Neural progenitor cell (in vitro differentiated cells): ENCODE measurements around the gene CHAC1. TPM values are rescaled to one million over a fixed set of nuclear protein-coding genes. Genes with fewer than 3 reads are reported as not detected.

Source experiments
- DNase-seq: peaks from one replicate; pipeline ENCODE4 v3.0.0-alpha.2; 2016; ENCODE audit warnings: low spot score
- H2AFZ ChIP-seq: fragments of 200-600 bp; sonication (generic); replicated peaks from 2 replicates; pipeline ENCODE4 v1.6.1; 2016; ENCODE audit warnings: antibody characterized with exemption
- H3F3A ChIP-seq: fragments of 200-600 bp; sonication (generic); 2 replicates; pipeline ENCODE4 v1.6.1; 2016; ENCODE audit warnings: antibody characterized with exemption, low read depth
- H3K27ac ChIP-seq: fragments of 200-600 bp; sonication (generic); 2 replicates; pipeline ENCODE4 v1.5.1; 2016; ENCODE audit warnings: mild to moderate bottlenecking
- H3K27me3 ChIP-seq: fragments of 200-600 bp; sonication (generic); 2 replicates; pipeline ENCODE4 v1.6.1; 2016; ENCODE audit warnings: mild to moderate bottlenecking, moderate library complexity
- H3K36me3 ChIP-seq: fragments of 200-600 bp; sonication (generic); 2 replicates; pipeline ENCODE4 v1.5.1; 2016
- H3K4me1 ChIP-seq: fragments of 200-600 bp; sonication (generic); 2 replicates; pipeline ENCODE4 v1.6.1; 2016; ENCODE audit warnings: mixed run types
- H3K4me2 ChIP-seq: fragments of 200-600 bp; sonication (generic); 2 replicates; pipeline ENCODE4 v1.6.1; 2016
- H3K4me3 ChIP-seq: fragments of 200-600 bp; sonication (generic); 2 replicates; pipeline ENCODE4 v1.5.1; 2016
- H3K79me2 ChIP-seq: fragments of 200-600 bp; sonication (generic); 2 replicates; pipeline ENCODE4 v1.6.1; 2016; ENCODE audit warnings: low read depth
- H3K9ac ChIP-seq: fragments of 200-600 bp; sonication (generic); 2 replicates; pipeline ENCODE4 v1.6.1; 2016
- H3K9me3 ChIP-seq: fragments of 200-600 bp; sonication (generic); 2 replicates; pipeline ENCODE4 v1.5.1; 2016; ENCODE audit warnings: low read depth
- H4K20me1 ChIP-seq: fragments of 200-600 bp; sonication (generic); 2 replicates; pipeline ENCODE4 v1.6.1; 2016; ENCODE audit warnings: low read depth
- H3K27ac Mint-ChIP-seq: 3 replicates; pipeline ENCODE4 v1.8.0; 2021; ENCODE audit warnings: mixed read lengths
- H3K27me3 Mint-ChIP-seq: 2 replicates; pipeline ENCODE4 v1.8.0; 2022; ENCODE audit warnings: low read depth, mild to moderate bottlenecking, inconsistent platforms, moderate library complexity, mixed read lengths; ENCODE audit not compliant: insufficient read depth
- H3K36me3 Mint-ChIP-seq: 3 replicates; pipeline ENCODE4 v1.8.0; 2021; ENCODE audit warnings: mixed read lengths
- H3K4me1 Mint-ChIP-seq: 3 replicates; pipeline ENCODE4 v1.8.0; 2021; ENCODE audit warnings: mixed read lengths
- H3K4me3 Mint-ChIP-seq: 3 replicates; pipeline ENCODE4 v1.8.0; 2021; ENCODE audit warnings: mild to moderate bottlenecking, moderate library complexity, mixed read lengths
- H3K9me3 Mint-ChIP-seq: 3 replicates; pipeline ENCODE4 v1.8.0; 2020; ENCODE audit warnings: mixed read lengths
- CTCF ChIP-seq: fragments of 200-600 bp; sonication (generic); IDR thresholded peaks from 2 replicates; pipeline ENCODE4 v1.5.1; 2017; ENCODE audit warnings: antibody characterized with exemption, mild to moderate bottlenecking
- EZH2 ChIP-seq: fragments of 200-600 bp; sonication (generic); IDR thresholded peaks from 2 replicates; pipeline ENCODE4 v1.6.1; 2017; ENCODE audit warnings: antibody characterized with exemption, mild to moderate bottlenecking, moderate library complexity
- EZH2phosphoT487 ChIP-seq: fragments of 200-600 bp; sonication (generic); IDR thresholded peaks from 2 replicates; pipeline ENCODE4 v1.6.1; 2017; ENCODE audit warnings: antibody characterized with exemption
- total RNA-seq: library from RNA; depleted of rRNA; stranded (reverse); fragments of >200 nt; gene quantifications from 2 replicates; pipeline ENCODE4 v1.2.3, GENCODE V29; 2015; ENCODE audit warnings: low replicate concordance

CHAC1 gene
- total RNA-seq, 1 donor from 2014 or later, result 2.4 TPM

- Histone ChIP-seq H3K4me1 (peaks cover 13% of the 10 kb centered on the region), H3K36me3 (no peaks in the 10 kb centered on the region), H3K27ac (no peak overlapping the region), H2AFZ (no peak overlapping the region), H3K9me3 (no peaks in the 10 kb centered on the region), H3K4me3 (no peak overlapping the region), H4K20me1 (no peaks in the 10 kb centered on the region), H3F3A (peaks cover 23% of the 10 kb centered on the region), H3K79me2 (no peaks in the 10 kb centered on the region), H3K4me2 (no peak overlapping the region), H3K9ac (no peak overlapping the region), H3K27me3 (peaks cover 43% of the 10 kb centered on the region)
- Mint-ChIP-seq H3K4me3 (no peak overlapping the region), H3K9me3 (no peaks in the 10 kb centered on the region), H3K4me1 (peaks cover 23% of the 10 kb centered on the region), H3K36me3 (no peaks in the 10 kb centered on the region), H3K27ac (no peak overlapping the region), H3K27me3 (peaks cover 23% of the 10 kb centered on the region)
- TF ChIP-seq EZH2phosphoT487 (no peak), CTCF (no peak), EZH2 (no peak)
- DNase-seq, result no peak
These were observed 8.6 kb upstream of the CHAC1 start for GRCh38 chr15:40944510-40945296.

- H3K9me3 Mint-ChIP-seq, result no peaks in the 10 kb centered on the region
- TF ChIP-seq EZH2 (no peak), CTCF (no peak), EZH2phosphoT487 (no peak)
- H3K27ac Mint-ChIP-seq, result no peak overlapping the region
- H3K9me3 ChIP-seq, result no peaks in the 10 kb centered on the region
- H3K27me3 Mint-ChIP-seq, result peaks cover 22% of the 10 kb centered on the region
- H3K4me1 Mint-ChIP-seq, result peaks cover 3% of the 10 kb centered on the region
- H2AFZ ChIP-seq, result no peak overlapping the region
- no peak overlapping the region for H3K4me2 ChIP-seq
- no peaks in the 10 kb centered on the region for H3K36me3 Mint-ChIP-seq
- no peak overlapping the region for H3K9ac ChIP-seq
- peaks cover 4% of the 10 kb centered on the region for H3K4me1 ChIP-seq
- H3K36me3 ChIP-seq, result no peaks in the 10 kb centered on the region
- H3K4me3 ChIP-seq, result no peak overlapping the region
- no peak for DNase-seq
- H3K4me3 Mint-ChIP-seq, result no peak overlapping the region
- no peaks in the 10 kb centered on the region for H4K20me1 ChIP-seq
- no peak overlapping the region for H3K27ac ChIP-seq
- H3F3A ChIP-seq, result peaks cover 13% of the 10 kb centered on the region
- H3K27me3 ChIP-seq, result peaks cover 20% of the 10 kb centered on the region
- H3K79me2 ChIP-seq, result no peaks in the 10 kb centered on the region
These were observed 4.4 kb upstream of the CHAC1 start for GRCh38 chr15:40948706-40949473.

GRCh38 chr15:40949756-40950207 is 3.5 kb upstream of the CHAC1 start:
- no peak overlapping the region for H3K4me3 Mint-ChIP-seq
- peaks cover 13% of the 10 kb centered on the region for H3F3A ChIP-seq
- no peak overlapping the region for H3K9ac ChIP-seq
- H3K36me3 Mint-ChIP-seq, result no peaks in the 10 kb centered on the region
- H3K27me3 Mint-ChIP-seq, result peaks cover 22% of the 10 kb centered on the region
- H2AFZ ChIP-seq, result no peak overlapping the region
- H4K20me1 ChIP-seq, result no peaks in the 10 kb centered on the region
- DNase-seq, result no peak
- H3K27ac ChIP-seq, result no peak overlapping the region
- H3K79me2 ChIP-seq, result no peaks in the 10 kb centered on the region
- no peak overlapping the region for H3K27ac Mint-ChIP-seq
- no peaks in the 10 kb centered on the region for H3K9me3 ChIP-seq
- peaks cover 20% of the 10 kb centered on the region for H3K27me3 ChIP-seq
- H3K36me3 ChIP-seq, result no peaks in the 10 kb centered on the region
- TF ChIP-seq EZH2phosphoT487, result no peak
- TF ChIP-seq EZH2, result no peak
- H3K4me1 Mint-ChIP-seq, result peaks cover 10% of the 10 kb centered on the region
- H3K4me3 ChIP-seq, result no peak overlapping the region
- no peaks in the 10 kb centered on the region for H3K9me3 Mint-ChIP-seq
- no peak overlapping the region for H3K4me2 ChIP-seq
- H3K4me1 ChIP-seq, result peaks cover 4% of the 10 kb centered on the region
